Measurements from ENCODE around the gene ABR.

ABR gene

DNA sequence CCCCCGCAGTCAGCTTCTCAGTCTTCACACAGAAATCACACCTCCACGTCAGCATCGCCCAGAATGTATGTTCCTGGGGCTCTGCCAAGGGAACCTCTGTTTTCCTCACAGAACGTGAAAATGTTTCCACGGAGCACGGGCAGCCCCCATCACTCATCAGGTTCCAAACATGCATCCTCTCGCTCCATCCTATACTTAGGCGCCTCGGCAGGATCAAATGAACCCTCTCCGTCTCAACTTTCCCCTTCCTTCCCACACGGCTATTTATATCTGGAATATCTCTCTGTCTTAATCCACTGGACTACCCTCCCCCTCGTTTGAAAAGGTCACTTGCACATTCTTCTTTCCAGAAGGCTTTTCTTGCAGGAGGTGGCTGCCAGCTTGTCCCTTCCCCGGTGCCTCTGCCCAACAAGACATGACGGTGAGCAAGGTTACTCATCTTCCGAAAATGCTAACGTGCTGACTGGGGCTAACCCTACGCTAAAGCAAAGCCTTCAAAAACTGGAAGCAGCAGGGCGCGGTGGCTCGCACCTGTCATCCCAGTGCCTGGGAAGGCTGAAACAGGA lies 221.8 kb downstream of the ABR start:
- peaks cover 7% of the 10 kb centered on the region; the same call in 1 of the 2 replicates for H3K27me3 ChIP-seq (ENCODE audit: insufficient read depth, low read depth)
- no peak overlapping the region for H2AFZ ChIP-seq (ENCODE audit: low read depth)
- no peaks in the 10 kb centered on the region for H3K36me3 ChIP-seq (ENCODE audit: insufficient read depth)
- no peak overlapping the region for H3K27ac ChIP-seq
- no peak overlapping the region for H3K4me2 ChIP-seq
- H3K79me2 ChIP-seq (ENCODE audit: insufficient read depth, low read depth) = no peaks in the 10 kb centered on the region
- H3K4me3 ChIP-seq (IDR thresholded peaks at IDR 0.05; ENCODE audit: insufficient read depth, low read depth, low read length) = no peak overlapping the region
- H4K20me1 ChIP-seq (ENCODE audit: insufficient read depth) = no peaks in the 10 kb centered on the region
- no peak overlapping the region for H3K9ac ChIP-seq
- H3K4me1 ChIP-seq (ENCODE audit: low read depth, poor library complexity, severe bottlenecking) = no peaks in the 10 kb centered on the region
- TF ChIP-seq, protein P1, sequence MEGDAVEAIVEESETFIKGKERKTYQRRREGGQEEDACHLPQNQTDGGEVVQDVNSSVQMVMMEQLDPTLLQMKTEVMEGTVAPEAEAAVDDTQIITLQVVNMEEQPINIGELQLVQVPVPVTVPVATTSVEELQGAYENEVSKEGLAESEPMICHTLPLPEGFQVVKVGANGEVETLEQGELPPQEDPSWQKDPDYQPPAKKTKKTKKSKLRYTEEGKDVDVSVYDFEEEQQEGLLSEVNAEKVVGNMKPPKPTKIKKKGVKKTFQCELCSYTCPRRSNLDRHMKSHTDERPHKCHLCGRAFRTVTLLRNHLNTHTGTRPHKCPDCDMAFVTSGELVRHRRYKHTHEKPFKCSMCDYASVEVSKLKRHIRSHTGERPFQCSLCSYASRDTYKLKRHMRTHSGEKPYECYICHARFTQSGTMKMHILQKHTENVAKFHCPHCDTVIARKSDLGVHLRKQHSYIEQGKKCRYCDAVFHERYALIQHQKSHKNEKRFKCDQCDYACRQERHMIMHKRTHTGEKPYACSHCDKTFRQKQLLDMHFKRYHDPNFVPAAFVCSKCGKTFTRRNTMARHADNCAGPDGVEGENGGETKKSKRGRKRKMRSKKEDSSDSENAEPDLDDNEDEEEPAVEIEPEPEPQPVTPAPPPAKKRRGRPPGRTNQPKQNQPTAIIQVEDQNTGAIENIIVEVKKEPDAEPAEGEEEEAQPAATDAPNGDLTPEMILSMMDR (conservative IDR thresholded peaks at IDR 0.05; ENCODE audit: low read depth, low read length) = no peak

DNA sequence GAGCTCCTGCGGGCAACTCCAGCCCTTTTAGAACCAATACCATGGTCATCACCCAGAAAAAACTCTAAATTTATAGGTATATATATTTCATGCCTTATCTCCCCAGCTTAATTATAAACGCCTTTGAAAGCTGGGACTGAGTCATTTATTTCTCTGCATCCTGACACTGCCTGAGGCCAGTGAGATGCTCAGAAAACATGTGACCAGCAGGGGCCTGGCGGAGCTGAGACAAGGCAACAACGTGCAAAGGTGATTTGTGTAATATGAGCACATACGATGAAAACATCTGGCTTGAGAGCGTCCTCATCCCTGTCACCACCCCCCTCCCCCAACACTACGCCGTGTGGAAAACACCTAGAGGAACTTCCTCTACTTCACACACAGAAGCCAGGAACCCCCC lies 222.9 kb downstream of the ABR start:
- no peaks in the 10 kb centered on the region for H3K79me2 ChIP-seq (ENCODE audit: insufficient read depth, low read depth)
- no peak overlapping the region for H3K4me2 ChIP-seq
- no peak overlapping the region for H3K9ac ChIP-seq
- H3K4me1 ChIP-seq (ENCODE audit: low read depth, poor library complexity, severe bottlenecking) = no peaks in the 10 kb centered on the region
- no peak overlapping the region for H3K4me3 ChIP-seq (IDR thresholded peaks at IDR 0.05; ENCODE audit: insufficient read depth, low read depth, low read length)
- H3K27ac ChIP-seq = no peak overlapping the region
- no peaks in the 10 kb centered on the region for H3K36me3 ChIP-seq (ENCODE audit: insufficient read depth)
- H3K27me3 ChIP-seq (ENCODE audit: insufficient read depth, low read depth) = peaks cover 7% of the 10 kb centered on the region; the same call in 1 of the 2 replicates
- H4K20me1 ChIP-seq (ENCODE audit: insufficient read depth) = no peaks in the 10 kb centered on the region
- TF ChIP-seq, protein P1 (conservative IDR thresholded peaks at IDR 0.05; ENCODE audit: low read depth, low read length) = no peak
- H2AFZ ChIP-seq (ENCODE audit: low read depth) = no peak overlapping the region

DNA sequence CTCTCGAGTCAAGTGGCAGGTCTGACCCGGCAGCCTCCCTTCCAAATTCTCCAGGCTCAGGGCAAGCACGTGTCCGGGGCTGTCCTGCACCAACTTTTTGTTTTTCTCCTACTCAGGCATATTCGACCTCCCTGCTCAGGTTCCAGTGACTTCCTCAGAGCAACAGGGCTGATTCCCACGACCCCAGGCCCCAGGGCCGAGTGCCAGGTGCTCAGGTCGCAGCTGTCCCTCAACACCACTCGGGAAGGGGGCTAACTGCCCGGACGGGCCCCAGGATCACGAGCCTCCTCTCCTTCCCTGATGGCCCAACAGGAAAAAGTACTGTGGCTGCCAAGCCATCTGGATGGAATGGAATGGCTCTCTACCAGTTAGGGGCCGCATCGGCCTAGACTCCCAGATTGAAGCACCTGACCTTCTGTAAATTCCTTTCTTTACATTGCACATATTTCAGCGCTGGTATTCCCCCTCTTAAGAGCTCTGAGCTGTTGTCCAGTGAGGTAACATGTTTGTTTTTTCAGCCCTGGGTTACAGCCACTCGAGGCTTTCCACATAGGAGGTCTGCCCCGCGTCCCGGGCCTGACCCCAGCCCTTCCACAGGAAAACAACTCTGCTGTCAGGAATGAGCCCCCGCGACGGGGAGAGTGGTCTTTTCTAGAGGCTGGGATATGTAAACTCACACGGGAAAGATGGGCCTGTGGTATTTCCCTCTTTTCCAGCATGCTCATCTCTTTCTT lies 225.2 kb downstream of the ABR start:
- Histone ChIP-seq H3K4me1 (ENCODE audit: low read depth, poor library complexity, severe bottlenecking) (no peaks in the 10 kb centered on the region), H3K9ac (no peak overlapping the region), H3K27ac (no peak overlapping the region), H3K4me2 (no peak overlapping the region), H3K4me3 (IDR thresholded peaks at IDR 0.05; ENCODE audit: insufficient read depth, low read depth, low read length) (no peak overlapping the region), H3K79me2 (ENCODE audit: insufficient read depth, low read depth) (no peaks in the 10 kb centered on the region), H2AFZ (ENCODE audit: low read depth) (no peak overlapping the region), H3K36me3 (ENCODE audit: insufficient read depth) (no peaks in the 10 kb centered on the region), H3K27me3 (ENCODE audit: insufficient read depth, low read depth) (0 out of 2 replicates have a peak, but pooled peaks cover 3% of the 10 kb centered on the region), H4K20me1 (ENCODE audit: insufficient read depth) (no peaks in the 10 kb centered on the region)
- TF ChIP-seq, protein P1 (conservative IDR thresholded peaks at IDR 0.05; ENCODE audit: low read depth, low read length) = no peak

DNA sequence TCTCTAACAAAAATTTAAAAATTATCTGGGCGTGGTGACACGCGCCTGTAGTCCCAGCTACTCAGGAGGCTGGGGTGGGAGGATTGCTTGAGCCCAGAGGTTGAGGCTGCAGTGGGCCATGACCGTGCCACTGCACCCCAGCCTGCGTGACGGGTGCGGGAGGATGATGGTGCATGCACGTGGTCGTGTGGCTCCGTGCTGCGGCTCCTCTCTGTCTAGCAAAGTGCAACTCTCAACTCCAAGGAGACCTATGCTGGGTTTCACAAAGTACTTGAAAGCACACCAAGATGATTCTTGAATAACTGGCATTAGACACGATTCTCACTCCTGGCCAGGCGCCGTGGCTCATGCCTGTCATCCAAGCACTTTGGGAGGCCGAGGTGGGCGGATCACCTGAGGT lies 226.0 kb downstream of the ABR start:
- no peaks in the 10 kb centered on the region for H3K36me3 ChIP-seq (ENCODE audit: insufficient read depth)
- H3K4me1 ChIP-seq (ENCODE audit: low read depth, poor library complexity, severe bottlenecking) = no peaks in the 10 kb centered on the region
- H3K9ac ChIP-seq = no peak overlapping the region
- no peaks in the 10 kb centered on the region for H4K20me1 ChIP-seq (ENCODE audit: insufficient read depth)
- H3K79me2 ChIP-seq (ENCODE audit: insufficient read depth, low read depth) = no peaks in the 10 kb centered on the region
- H3K4me3 ChIP-seq (IDR thresholded peaks at IDR 0.05; ENCODE audit: insufficient read depth, low read depth, low read length) = no peak overlapping the region
- 0 out of 2 replicates have a peak, but pooled peaks cover 3% of the 10 kb centered on the region for H3K27me3 ChIP-seq (ENCODE audit: insufficient read depth, low read depth)
- TF ChIP-seq, protein P1 (conservative IDR thresholded peaks at IDR 0.05; ENCODE audit: low read depth, low read length) = no peak
- no peak overlapping the region for H3K27ac ChIP-seq
- no peak overlapping the region for H2AFZ ChIP-seq (ENCODE audit: low read depth)
- no peak overlapping the region for H3K4me2 ChIP-seq
